Measurements from ENCODE around the gene PRKCE. TPM values are rescaled to one million over a fixed set of nuclear protein-coding genes. Genes with fewer than 3 reads are reported as not detected.

PRKCE gene
- total RNA-seq, 1 donor from 2014 or later = 19.3 TPM

GRCh38 chr2:46053564-46053963, 402.1 kb downstream of the PRKCE start:
- no peak for DNase-seq

GRCh38 chr2:46056541-46056940, 405.1 kb downstream of the PRKCE start:
- DNase-seq = no peak

- DNase-seq = no peak
Observed at GRCh38 chr2:46058140-46058539, 406.7 kb downstream of the PRKCE start.

- DNase-seq = peak; percentile 88
Observed at GRCh38 chr2:46062637-46063412, 411.4 kb downstream of the PRKCE start.

GRCh38 chr2:46064396-46064795, 412.9 kb downstream of the PRKCE start:
- DNase-seq = no peak

GRCh38 chr2:46065152-46065551, 413.7 kb downstream of the PRKCE start:
- DNase-seq = no peak

GRCh38 chr2:46066116-46066515, 414.6 kb downstream of the PRKCE start:
- DNase-seq = no peak

- no peak for DNase-seq
Observed at GRCh38 chr2:46066601-46067000, 415.1 kb downstream of the PRKCE start.

GRCh38 chr2:46067062-46067461, 415.6 kb downstream of the PRKCE start:
- DNase-seq = no peak

- no peak for DNase-seq
Observed at GRCh38 chr2:46067501-46068305, 416.2 kb downstream of the PRKCE start.

GRCh38 chr2:46068636-46069035, 417.2 kb downstream of the PRKCE start:
- no peak for DNase-seq

GRCh38 chr2:46071074-46071473, 419.6 kb downstream of the PRKCE start:
- no peak for DNase-seq

- no peak for DNase-seq
Observed at GRCh38 chr2:46072101-46072820, 420.8 kb downstream of the PRKCE start.

GRCh38 chr2:46073540-46074046, 422.1 kb downstream of the PRKCE start:
- DNase-seq = no peak

GRCh38 chr2:46074501-46074900, 423.0 kb downstream of the PRKCE start:
- DNase-seq = no peak

- DNase-seq = no peak
Observed at GRCh38 chr2:46075848-46076247, 424.4 kb downstream of the PRKCE start.

- no peak for DNase-seq
Observed at GRCh38 chr2:46076251-46076650, 424.8 kb downstream of the PRKCE start.

GRCh38 chr2:46076875-46077274, 425.4 kb downstream of the PRKCE start:
- DNase-seq = no peak

GRCh38 chr2:46077522-46078107, 426.1 kb downstream of the PRKCE start:
- DNase-seq = no peak

- no peak for DNase-seq
Observed at GRCh38 chr2:46079985-46080560, 428.6 kb downstream of the PRKCE start.

- DNase-seq = no peak
Observed at GRCh38 chr2:46082531-46083485, 431.3 kb downstream of the PRKCE start.

Data from skin of body (tissue), 2 donors.